ENCODE data around the gene MAMLD1.

MAMLD1 gene

DNA sequence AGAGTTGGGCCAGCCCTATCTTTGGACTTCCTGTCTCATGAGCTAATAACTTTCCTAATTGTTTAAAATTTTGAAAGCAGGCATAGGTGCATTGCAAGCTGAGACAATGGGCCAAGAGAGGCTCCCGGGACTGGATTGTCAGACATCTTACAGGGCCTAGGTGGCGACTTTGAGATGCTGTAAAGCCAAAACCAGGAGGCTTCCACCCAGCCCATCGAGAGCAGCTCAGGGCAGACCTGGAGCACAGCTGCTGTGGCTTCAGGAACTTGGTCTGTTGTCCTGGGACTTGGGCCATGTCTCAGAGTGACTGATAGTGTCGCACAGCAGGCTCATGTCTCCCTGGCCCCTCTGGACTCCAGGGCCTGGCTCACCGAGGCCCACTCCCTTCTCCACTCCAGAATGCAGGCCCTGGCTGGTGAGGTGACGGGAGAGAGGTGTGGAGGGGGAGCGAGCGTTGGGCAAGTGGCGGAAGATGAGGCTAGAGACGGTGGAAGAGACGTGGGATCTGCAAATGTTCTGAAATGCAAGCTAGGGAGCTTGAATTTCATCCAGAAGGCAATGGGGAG lies 181.2 kb downstream of the MAMLD1 start:
- in situ Hi-C loops (cut with HindIII; ENCODE audit: low pct_unique_long_range_greater_than_20kb, low sequenced_read_pairs) = no loop called here
- no peak for TF ChIP-seq JUND (IDR thresholded peaks at IDR 0.05; ENCODE audit: low read depth)
- peak; percentile 9 to 48 for DNase-seq (ENCODE audit: low read depth in 1 of 2, low spot score in 1 of 2)

- DNase-seq (ENCODE audit: low read depth in 1 of 2, low spot score in 1 of 2) = no peak
- no peak for TF ChIP-seq JUND (IDR thresholded peaks at IDR 0.05; ENCODE audit: low read depth)
- in situ Hi-C loops (cut with HindIII; ENCODE audit: low pct_unique_long_range_greater_than_20kb, low sequenced_read_pairs) = no loop called here
Observed at GRCh38 chrX:150544835-150545770, 182.0 kb downstream of the MAMLD1 start.

DNA sequence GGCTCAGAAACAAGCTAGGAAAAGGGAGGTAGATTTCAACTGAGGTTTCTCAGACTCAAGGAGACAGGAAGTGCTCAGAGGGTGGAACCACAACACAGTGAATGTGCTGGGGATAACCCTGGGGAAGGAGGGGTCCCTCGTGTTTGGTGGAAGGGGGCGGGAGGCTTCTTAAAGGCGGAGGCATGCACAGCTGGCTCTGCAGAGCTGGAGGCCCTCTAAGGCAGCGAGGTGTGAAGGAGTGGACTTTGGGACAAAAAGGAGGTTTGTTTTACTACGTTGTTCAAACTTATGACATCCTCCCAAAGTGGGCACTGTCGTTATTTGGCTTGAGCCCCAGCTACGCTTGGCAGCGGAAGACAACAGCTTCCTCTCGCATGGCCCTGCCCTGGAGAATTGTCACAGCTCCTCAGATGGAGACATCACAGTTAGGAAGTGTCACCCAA lies 183.6 kb downstream of the MAMLD1 start:
- in situ Hi-C loops (cut with HindIII; ENCODE audit: low pct_unique_long_range_greater_than_20kb, low sequenced_read_pairs) = no loop called here
- no peak for DNase-seq (ENCODE audit: low read depth in 1 of 2, low spot score in 1 of 2)
- no peak for TF ChIP-seq JUND (IDR thresholded peaks at IDR 0.05; ENCODE audit: low read depth)

- no peak for DNase-seq (ENCODE audit: low read depth in 1 of 2, low spot score in 1 of 2)
- in situ Hi-C loops (cut with HindIII; ENCODE audit: low pct_unique_long_range_greater_than_20kb, low sequenced_read_pairs) = no loop called here
- no peak for TF ChIP-seq JUND (IDR thresholded peaks at IDR 0.05; ENCODE audit: low read depth)
Observed at GRCh38 chrX:150547375-150548115, 184.4 kb downstream of the MAMLD1 start.

DNA sequence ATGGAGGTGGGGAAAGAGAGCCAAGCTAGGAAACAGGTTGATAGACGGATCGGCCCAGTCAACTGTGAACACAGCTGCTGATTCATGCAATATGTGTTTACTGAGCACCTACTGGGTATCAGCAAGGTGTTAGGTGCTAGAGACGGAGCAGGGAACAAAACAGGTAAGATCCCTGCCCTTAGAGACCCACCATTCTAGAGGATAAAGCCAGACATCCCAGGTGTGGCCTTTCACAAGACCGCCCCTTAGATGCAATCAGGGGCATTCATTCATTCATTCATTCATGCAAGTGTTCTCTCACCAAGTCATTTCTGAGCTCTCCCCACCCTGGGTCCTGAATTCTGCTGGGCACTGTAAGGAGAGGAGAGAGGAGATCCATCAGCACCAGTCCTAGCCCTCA lies 185.1 kb downstream of the MAMLD1 start:
- no peak for TF ChIP-seq JUND (IDR thresholded peaks at IDR 0.05; ENCODE audit: low read depth)
- DNase-seq (ENCODE audit: low read depth in 1 of 2, low spot score in 1 of 2) = no peak
- in situ Hi-C loops (cut with HindIII; ENCODE audit: low pct_unique_long_range_greater_than_20kb, low sequenced_read_pairs) = no loop called here

- TF ChIP-seq JUND (IDR thresholded peaks at IDR 0.05; ENCODE audit: low read depth) = no peak
- no peak for DNase-seq (ENCODE audit: low read depth in 1 of 2, low spot score in 1 of 2)
- in situ Hi-C loops (cut with HindIII; ENCODE audit: low pct_unique_long_range_greater_than_20kb, low sequenced_read_pairs) = no loop called here
Observed at GRCh38 chrX:150548684-150549083, 185.6 kb downstream of the MAMLD1 start.

DNA sequence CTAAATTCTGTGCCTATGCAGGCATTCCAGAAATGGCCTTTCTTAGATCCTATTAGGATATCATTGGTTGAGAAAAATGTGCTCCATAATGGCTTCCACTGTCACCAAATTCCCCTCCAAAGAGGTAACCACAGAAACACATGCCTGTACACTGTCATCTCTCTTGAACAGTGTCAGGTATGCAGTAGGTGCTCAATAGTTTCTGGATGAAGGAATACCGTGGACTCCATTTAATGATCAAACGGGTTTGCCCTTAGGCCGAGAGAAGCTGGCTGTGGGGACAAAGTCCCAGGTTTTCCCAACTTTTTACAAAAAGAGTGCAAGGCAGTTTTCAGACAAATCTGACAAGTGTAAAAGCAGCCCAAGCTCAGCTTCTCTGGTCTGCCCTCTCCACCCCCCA lies 188.8 kb downstream of the MAMLD1 start:
- TF ChIP-seq JUND (IDR thresholded peaks at IDR 0.05; ENCODE audit: low read depth) = no peak
- DNase-seq (ENCODE audit: low read depth in 1 of 2, low spot score in 1 of 2) = no peak
- in situ Hi-C loops (cut with HindIII; ENCODE audit: low pct_unique_long_range_greater_than_20kb, low sequenced_read_pairs) = no loop called here

DNA sequence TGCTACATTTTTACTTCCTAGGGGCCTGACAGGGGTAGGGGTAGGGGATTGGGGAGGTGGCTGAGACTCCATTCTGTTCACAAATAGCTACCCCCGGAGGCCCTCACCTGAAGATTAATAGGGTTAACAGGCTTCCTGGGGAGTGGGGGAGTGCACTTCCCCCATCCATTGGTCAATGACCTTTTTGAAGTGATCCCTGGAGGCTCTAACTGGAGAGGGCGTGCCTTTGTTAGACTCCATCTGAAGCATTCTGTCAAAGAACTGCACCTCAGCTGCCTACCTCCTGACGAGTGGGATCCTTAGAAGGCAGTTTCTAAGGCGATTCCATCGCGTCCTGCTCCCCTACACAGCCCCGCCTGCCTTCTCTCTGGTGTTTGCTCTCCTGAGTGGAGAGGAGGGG lies 195.3 kb downstream of the MAMLD1 start:
- DNase-seq (ENCODE audit: low read depth in 1 of 2, low spot score in 1 of 2) = no peak
- in situ Hi-C loops (cut with HindIII; ENCODE audit: low pct_unique_long_range_greater_than_20kb, low sequenced_read_pairs) = no loop called here
- TF ChIP-seq JUND (IDR thresholded peaks at IDR 0.05; ENCODE audit: low read depth) = no peak
